SK-N-SH treated with all-trans-retinoic acid at 6 μM for 48 hours (cell line): Measurements from ENCODE around the gene CACNA2D2.

Experiments
- ATAC-seq: fragments of 200-7000 bp; cut with Tn5 transposase; 3 replicates; pipeline ENCODE4 v1.9.1; 2020; ENCODE audit warnings: mild to moderate bottlenecking, moderate library complexity
- ARNTL ChIP-seq: fragments of 450-650 bp; formaldehyde crosslinking; IDR thresholded peaks from 2 replicates; pipeline ENCODE4 v1.5.0; 2020; ENCODE audit warnings: low read depth, mild to moderate bottlenecking, moderate library complexity, borderline replicate concordance
- BACH2 ChIP-seq: fragments of 250-450 bp; sonication (Bioruptor Pico); IDR thresholded peaks from 2 replicates; pipeline ENCODE4 v1.9.0; 2021; ENCODE audit warnings: mild to moderate bottlenecking, borderline replicate concordance
- CSDC2 ChIP-seq: fragments of 250-450 bp; sonication (Bioruptor Pico); IDR thresholded peaks from 2 replicates; pipeline ENCODE4 v1.5.0; 2020; ENCODE audit warnings: mild to moderate bottlenecking, moderate library complexity
- ESRRG ChIP-seq: fragments of 250-450 bp; sonication (Bioruptor Pico); IDR thresholded peaks from 2 replicates; pipeline ENCODE4 v1.6.1; 2021; ENCODE audit warnings: mild to moderate bottlenecking
- ISL1 ChIP-seq: fragments of 250-450 bp; sonication (Bioruptor Pico); IDR thresholded peaks from 2 replicates; pipeline ENCODE4 v2.1.2; 2022; ENCODE audit warnings: mild to moderate bottlenecking, moderate library complexity
- OSR1 ChIP-seq: fragments of 250-450 bp; sonication (Bioruptor Pico); IDR thresholded peaks from 2 replicates; pipeline ENCODE4 v1.8.0; 2022; ENCODE audit warnings: moderate library complexity, mild to moderate bottlenecking, inconsistent platforms
- PPARA ChIP-seq: fragments of 250-450 bp; sonication (Bioruptor Pico); IDR thresholded peaks from 2 replicates; pipeline ENCODE4 v1.5.0; 2020; ENCODE audit warnings: mild to moderate bottlenecking, borderline replicate concordance
- RARB ChIP-seq: fragments of 250-450 bp; sonication (Bioruptor Pico); IDR thresholded peaks from 2 replicates; pipeline ENCODE4 v1.8.0; 2021; ENCODE audit warnings: mild to moderate bottlenecking, moderate library complexity
- SNAI2 ChIP-seq: fragments of 250-450 bp; sonication (Bioruptor Pico); IDR thresholded peaks from 2 replicates; pipeline ENCODE4 v1.5.0; 2020; ENCODE audit warnings: mild to moderate bottlenecking, moderate library complexity
- TCF4 ChIP-seq: fragments of 250-450 bp; sonication (Bioruptor Pico); IDR thresholded peaks from 2 replicates; pipeline ENCODE4 v1.8.0; 2021; ENCODE audit warnings: mild to moderate bottlenecking, moderate library complexity, borderline replicate concordance
- TOX ChIP-seq: fragments of 250-450 bp; sonication (Bioruptor Pico); IDR thresholded peaks from 2 replicates; pipeline ENCODE4 v1.8.0; 2021; ENCODE audit warnings: mild to moderate bottlenecking, moderate library complexity, borderline replicate concordance
- ZC3H10 ChIP-seq: fragments of 250-450 bp; sonication (Bioruptor Pico); IDR thresholded peaks from 2 replicates; pipeline ENCODE4 v1.5.1; 2021; ENCODE audit warnings: mild to moderate bottlenecking, moderate library complexity
- ZFP30 ChIP-seq: fragments of 450-650 bp; formaldehyde crosslinking; IDR thresholded peaks from 2 replicates; pipeline ENCODE4 v1.5.0; 2022; ENCODE audit warnings: mild to moderate bottlenecking, moderate library complexity
- ZNF70 ChIP-seq: fragments of 450-650 bp; formaldehyde crosslinking; IDR thresholded peaks from 2 replicates; pipeline ENCODE4 v1.5.0; 2020; ENCODE audit warnings: mild to moderate bottlenecking, moderate library complexity
- TF ChIP-seq, protein P1 (sequence below): fragments of 250-450 bp; sonication (Bioruptor Pico); IDR thresholded peaks from 2 replicates; pipeline ENCODE4 v1.5.1; 2020; ENCODE audit warnings: low read depth, mild to moderate bottlenecking, moderate library complexity
- TF ChIP-seq, protein P2 (sequence below): fragments of 250-450 bp; sonication (Bioruptor Pico); IDR thresholded peaks from 2 replicates; pipeline ENCODE4 v1.8.0; 2021; ENCODE audit warnings: low read depth, mild to moderate bottlenecking, moderate library complexity, borderline replicate concordance
- TF ChIP-seq, protein P3 (sequence below): fragments of 250-450 bp; sonication (Bioruptor Pico); IDR thresholded peaks from 2 replicates; pipeline ENCODE4 v1.8.0; 2020; ENCODE audit warnings: mild to moderate bottlenecking, moderate library complexity, borderline replicate concordance
- TF ChIP-seq, protein P4 (sequence below): fragments of 250-450 bp; sonication (Bioruptor Pico); IDR thresholded peaks from 2 replicates; pipeline ENCODE4 v1.5.1; 2021; ENCODE audit warnings: mild to moderate bottlenecking, moderate library complexity
- TF ChIP-seq, protein P5 (sequence below): fragments of 250-450 bp; sonication (Bioruptor Pico); IDR thresholded peaks from 2 replicates; pipeline ENCODE4 v1.5.0; 2020; ENCODE audit warnings: mild to moderate bottlenecking, moderate library complexity

Gene CACNA2D2

DNA sequence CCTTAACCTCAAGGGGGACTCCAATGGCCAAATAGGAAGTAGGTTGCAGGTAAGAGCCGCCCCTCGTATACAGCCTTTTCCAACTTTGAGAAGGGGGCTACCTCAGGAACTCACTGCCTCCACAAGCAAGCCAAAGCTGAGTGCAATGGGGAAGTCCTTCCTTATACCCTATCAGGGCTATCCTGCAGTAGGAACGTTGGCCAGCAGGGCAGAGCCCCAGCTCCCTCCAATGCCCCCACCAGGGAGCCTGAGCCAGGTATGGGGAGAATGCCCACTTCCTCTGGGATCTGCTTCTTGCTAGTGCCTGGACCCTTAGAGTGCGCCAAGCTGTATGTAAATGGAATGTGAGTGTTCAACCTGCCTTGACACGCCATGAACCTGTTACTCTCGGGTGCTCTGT is 16.3 kb downstream of the CACNA2D2 start (continued):
- TF ChIP-seq, protein P1, sequence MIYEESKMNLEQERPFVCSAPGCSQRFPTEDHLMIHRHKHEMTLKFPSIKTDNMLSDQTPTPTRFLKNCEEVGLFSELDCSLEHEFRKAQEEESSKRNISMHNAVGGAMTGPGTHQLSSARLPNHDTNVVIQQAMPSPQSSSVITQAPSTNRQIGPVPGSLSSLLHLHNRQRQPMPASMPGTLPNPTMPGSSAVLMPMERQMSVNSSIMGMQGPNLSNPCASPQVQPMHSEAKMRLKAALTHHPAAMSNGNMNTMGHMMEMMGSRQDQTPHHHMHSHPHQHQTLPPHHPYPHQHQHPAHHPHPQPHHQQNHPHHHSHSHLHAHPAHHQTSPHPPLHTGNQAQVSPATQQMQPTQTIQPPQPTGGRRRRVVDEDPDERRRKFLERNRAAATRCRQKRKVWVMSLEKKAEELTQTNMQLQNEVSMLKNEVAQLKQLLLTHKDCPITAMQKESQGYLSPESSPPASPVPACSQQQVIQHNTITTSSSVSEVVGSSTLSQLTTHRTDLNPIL (CRISPR knock-in tag) = no peak
- TF ChIP-seq, protein P2, sequence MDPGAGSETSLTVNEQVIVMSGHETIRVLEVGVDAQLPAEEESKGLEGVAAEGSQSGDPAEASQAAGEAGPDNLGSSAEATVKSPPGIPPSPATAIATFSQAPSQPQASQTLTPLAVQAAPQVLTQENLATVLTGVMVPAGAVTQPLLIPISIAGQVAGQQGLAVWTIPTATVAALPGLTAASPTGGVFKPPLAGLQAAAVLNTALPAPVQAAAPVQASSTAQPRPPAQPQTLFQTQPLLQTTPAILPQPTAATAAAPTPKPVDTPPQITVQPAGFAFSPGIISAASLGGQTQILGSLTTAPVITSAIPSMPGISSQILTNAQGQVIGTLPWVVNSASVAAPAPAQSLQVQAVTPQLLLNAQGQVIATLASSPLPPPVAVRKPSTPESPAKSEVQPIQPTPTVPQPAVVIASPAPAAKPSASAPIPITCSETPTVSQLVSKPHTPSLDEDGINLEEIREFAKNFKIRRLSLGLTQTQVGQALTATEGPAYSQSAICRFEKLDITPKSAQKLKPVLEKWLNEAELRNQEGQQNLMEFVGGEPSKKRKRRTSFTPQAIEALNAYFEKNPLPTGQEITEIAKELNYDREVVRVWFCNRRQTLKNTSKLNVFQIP (CRISPR knock-in tag) = no peak
- no peak for TF ChIP-seq ESRRG (CRISPR knock-in tag)

DNA sequence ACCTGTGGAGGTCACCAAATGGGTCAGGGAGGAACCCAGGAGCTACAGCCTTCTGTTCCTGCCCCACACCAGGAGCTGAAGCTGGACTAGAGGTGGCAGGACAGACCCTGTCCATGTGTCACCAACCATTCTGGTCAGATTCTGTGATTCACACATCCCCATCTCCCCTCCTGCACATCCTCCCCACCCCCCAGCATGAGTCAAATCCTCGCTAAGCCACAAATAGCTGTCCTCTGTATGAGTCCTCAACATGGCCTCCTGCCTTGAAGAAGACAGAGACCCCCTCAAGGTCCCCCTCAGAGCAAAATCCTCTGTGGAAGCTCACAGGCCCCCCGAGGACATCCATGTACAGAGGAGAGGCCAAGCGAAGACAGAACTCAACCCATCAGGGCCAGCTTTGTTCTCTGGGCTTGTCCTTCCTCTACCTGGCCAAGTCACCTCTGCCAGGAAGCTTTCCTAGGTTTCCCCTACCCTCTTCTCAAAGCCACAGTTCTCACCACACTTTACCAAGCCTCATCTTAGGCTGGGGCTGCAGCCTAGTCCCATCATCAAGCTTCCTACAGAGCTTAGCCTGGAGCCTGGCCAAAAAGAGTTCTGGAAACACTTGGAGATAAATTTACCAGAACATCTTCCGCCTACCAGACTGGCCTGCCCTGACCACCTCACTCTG is 17.1 kb downstream of the CACNA2D2 start:
- ATAC-seq = no peak
- TF ChIP-seq OSR1 (CRISPR knock-in tag) = no peak

DNA sequence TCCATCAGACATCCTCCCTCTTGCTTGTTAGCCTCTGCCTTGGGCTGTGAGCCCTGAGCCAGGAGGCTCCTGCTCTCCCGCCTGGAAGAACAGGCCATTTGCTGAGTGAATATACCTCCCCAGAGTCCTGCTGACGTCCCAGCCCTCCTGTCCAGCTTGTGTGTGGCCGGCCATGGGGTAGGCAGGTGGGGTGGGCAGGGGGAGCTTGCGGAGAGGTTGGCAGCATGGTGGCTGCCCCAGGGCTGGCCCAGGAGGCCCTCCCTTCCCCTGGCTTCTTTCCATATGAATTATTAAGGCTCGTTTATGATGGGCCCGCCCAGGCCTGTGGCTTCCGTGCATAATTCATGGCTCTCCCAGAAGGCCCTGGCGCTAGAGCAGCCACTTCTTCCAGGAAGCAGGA is 18.7 kb downstream of the CACNA2D2 start:
- ATAC-seq = no peak
- TF ChIP-seq TCF4 (no peak), RARB (no peak), ARNTL (CRISPR knock-in tag) (no peak), ZFP30 (CRISPR knock-in tag) (no peak), PPARA (CRISPR knock-in tag) (no peak), ZNF70 (CRISPR knock-in tag) (no peak), OSR1 (CRISPR knock-in tag) (no peak), ISL1 (no peak), BACH2 (CRISPR knock-in tag) (no peak)
- TF ChIP-seq, protein P2 (CRISPR knock-in tag) = no peak
- TF ChIP-seq, protein P3, sequence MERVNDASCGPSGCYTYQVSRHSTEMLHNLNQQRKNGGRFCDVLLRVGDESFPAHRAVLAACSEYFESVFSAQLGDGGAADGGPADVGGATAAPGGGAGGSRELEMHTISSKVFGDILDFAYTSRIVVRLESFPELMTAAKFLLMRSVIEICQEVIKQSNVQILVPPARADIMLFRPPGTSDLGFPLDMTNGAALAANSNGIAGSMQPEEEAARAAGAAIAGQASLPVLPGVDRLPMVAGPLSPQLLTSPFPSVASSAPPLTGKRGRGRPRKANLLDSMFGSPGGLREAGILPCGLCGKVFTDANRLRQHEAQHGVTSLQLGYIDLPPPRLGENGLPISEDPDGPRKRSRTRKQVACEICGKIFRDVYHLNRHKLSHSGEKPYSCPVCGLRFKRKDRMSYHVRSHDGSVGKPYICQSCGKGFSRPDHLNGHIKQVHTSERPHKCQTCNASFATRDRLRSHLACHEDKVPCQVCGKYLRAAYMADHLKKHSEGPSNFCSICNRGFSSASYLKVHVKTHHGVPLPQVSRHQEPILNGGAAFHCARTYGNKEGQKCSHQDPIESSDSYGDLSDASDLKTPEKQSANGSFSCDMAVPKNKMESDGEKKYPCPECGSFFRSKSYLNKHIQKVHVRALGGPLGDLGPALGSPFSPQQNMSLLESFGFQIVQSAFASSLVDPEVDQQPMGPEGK = no peak
- TF ChIP-seq, protein P1 (CRISPR knock-in tag) = no peak

DNA sequence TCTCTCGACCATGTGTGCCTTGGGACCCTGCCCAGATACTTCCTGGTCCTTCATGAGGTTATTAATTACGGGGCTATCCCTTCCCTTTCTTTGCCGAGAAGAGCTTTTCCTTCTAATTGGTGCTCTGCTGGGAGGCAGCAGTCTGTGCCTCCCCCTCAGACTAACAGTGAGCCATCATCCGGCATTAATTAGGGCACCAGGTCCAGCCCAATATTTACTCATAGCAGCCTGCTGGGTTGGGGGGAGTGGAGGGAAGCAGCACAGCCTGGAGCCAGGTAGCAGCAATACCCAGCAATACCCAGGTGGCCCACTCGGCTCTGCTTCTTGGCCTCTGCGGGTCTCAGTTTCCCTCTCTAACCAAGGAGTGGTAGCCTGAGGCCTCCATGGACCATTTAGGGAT is 20.1 kb downstream of the CACNA2D2 start:
- ATAC-seq = no peak
- TF ChIP-seq, protein P2 (CRISPR knock-in tag) = no peak
- TF ChIP-seq, protein P1 (CRISPR knock-in tag) = no peak
- TF ChIP-seq TOX (no peak), PPARA (CRISPR knock-in tag) (no peak), ZNF70 (CRISPR knock-in tag) (no peak), ZC3H10 (no peak), ZFP30 (CRISPR knock-in tag) (no peak), CSDC2 (CRISPR knock-in tag) (no peak), BACH2 (CRISPR knock-in tag) (no peak), OSR1 (CRISPR knock-in tag) (no peak), TCF4 (no peak), RARB (no peak), SNAI2 (CRISPR knock-in tag) (no peak)
- TF ChIP-seq, protein P4, sequence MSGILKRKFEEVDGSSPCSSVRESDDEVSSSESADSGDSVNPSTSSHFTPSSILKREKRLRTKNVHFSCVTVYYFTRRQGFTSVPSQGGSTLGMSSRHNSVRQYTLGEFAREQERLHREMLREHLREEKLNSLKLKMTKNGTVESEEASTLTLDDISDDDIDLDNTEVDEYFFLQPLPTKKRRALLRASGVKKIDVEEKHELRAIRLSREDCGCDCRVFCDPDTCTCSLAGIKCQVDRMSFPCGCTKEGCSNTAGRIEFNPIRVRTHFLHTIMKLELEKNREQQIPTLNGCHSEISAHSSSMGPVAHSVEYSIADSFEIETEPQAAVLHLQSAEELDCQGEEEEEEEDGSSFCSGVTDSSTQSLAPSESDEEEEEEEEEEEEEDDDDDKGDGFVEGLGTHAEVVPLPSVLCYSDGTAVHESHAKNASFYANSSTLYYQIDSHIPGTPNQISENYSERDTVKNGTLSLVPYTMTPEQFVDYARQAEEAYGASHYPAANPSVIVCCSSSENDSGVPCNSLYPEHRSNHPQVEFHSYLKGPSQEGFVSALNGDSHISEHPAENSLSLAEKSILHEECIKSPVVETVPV (CRISPR knock-in tag) = no peak
- TF ChIP-seq, protein P5, sequence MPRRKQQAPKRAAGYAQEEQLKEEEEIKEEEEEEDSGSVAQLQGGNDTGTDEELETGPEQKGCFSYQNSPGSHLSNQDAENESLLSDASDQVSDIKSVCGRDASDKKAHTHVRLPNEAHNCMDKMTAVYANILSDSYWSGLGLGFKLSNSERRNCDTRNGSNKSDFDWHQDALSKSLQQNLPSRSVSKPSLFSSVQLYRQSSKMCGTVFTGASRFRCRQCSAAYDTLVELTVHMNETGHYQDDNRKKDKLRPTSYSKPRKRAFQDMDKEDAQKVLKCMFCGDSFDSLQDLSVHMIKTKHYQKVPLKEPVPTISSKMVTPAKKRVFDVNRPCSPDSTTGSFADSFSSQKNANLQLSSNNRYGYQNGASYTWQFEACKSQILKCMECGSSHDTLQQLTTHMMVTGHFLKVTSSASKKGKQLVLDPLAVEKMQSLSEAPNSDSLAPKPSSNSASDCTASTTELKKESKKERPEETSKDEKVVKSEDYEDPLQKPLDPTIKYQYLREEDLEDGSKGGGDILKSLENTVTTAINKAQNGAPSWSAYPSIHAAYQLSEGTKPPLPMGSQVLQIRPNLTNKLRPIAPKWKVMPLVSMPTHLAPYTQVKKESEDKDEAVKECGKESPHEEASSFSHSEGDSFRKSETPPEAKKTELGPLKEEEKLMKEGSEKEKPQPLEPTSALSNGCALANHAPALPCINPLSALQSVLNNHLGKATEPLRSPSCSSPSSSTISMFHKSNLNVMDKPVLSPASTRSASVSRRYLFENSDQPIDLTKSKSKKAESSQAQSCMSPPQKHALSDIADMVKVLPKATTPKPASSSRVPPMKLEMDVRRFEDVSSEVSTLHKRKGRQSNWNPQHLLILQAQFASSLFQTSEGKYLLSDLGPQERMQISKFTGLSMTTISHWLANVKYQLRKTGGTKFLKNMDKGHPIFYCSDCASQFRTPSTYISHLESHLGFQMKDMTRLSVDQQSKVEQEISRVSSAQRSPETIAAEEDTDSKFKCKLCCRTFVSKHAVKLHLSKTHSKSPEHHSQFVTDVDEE = no peak
